Smooth muscle cell (in vitro differentiated cells): ENCODE results near the gene IRF2. TPM values are rescaled to one million over a fixed set of nuclear protein-coding genes. Genes with fewer than 3 reads are reported as not detected.
A peak's percentile ranks its signal among the peaks of the same experiment; 100 is the strongest.

Experiments used
- DNase-seq: peaks from one replicate; lab custom pipeline; 2025; ENCODE audit not compliant: unreplicated experiment; lab: John Stamatoyannopoulos, UW
- H2AFZ ChIP-seq: fragments of 200-600 bp; sonication (generic); 2 replicates; pipeline ENCODE4 v1.6.0; 2016; ENCODE audit warnings: antibody characterized with exemption, low read depth, mild to moderate bottlenecking
- H3F3A ChIP-seq: fragments of 200-600 bp; sonication (generic); 2 replicates; pipeline ENCODE4 v1.6.0; 2017; ENCODE audit warnings: antibody characterized with exemption, low read depth
- H3K27ac ChIP-seq: fragments of 200-600 bp; sonication (generic); 2 replicates; pipeline ENCODE4 v1.5.1; 2016; ENCODE audit warnings: low read depth, mild to moderate bottlenecking
- H3K27me3 ChIP-seq: fragments of 200-600 bp; sonication (generic); 2 replicates; pipeline ENCODE4 v1.6.1; 2016; ENCODE audit warnings: low read depth, mild to moderate bottlenecking
- H3K36me3 ChIP-seq: fragments of 200-600 bp; sonication (generic); 2 replicates; pipeline ENCODE4 v1.5.1; 2016; ENCODE audit warnings: low read depth
- H3K4me1 ChIP-seq: fragments of 200-600 bp; sonication (generic); 2 replicates; pipeline ENCODE4 v1.5.1; 2016; ENCODE audit warnings: low read depth
- H3K4me2 ChIP-seq: fragments of 200-600 bp; sonication (generic); 2 replicates; pipeline ENCODE4 v1.6.0; 2016; ENCODE audit warnings: mild to moderate bottlenecking
- H3K4me3 ChIP-seq: fragments of 200-600 bp; sonication (generic); 2 replicates; pipeline ENCODE4 v1.5.1; 2016; ENCODE audit warnings: mild to moderate bottlenecking
- H3K79me2 ChIP-seq: fragments of 200-600 bp; sonication (generic); 2 replicates; pipeline ENCODE4 v1.6.0; 2016; ENCODE audit warnings: low read depth, mild to moderate bottlenecking
- H3K9ac ChIP-seq: fragments of 200-600 bp; sonication (generic); 2 replicates; pipeline ENCODE4 v1.6.0; 2016; ENCODE audit warnings: low read depth
- H3K9me3 ChIP-seq: fragments of 200-600 bp; sonication (generic); replicated peaks from 2 replicates; pipeline ENCODE4 v1.5.1; 2016; ENCODE audit warnings: low read depth
- H4K20me1 ChIP-seq: fragments of 200-600 bp; sonication (generic); 2 replicates; pipeline ENCODE4 v1.6.0; 2016; ENCODE audit warnings: low read depth
- CTCF ChIP-seq: fragments of 200-600 bp; sonication (generic); IDR thresholded peaks from 2 replicates; pipeline ENCODE4 v1.5.1; 2017; ENCODE audit warnings: borderline replicate concordance, mild to moderate bottlenecking, antibody characterized with exemption; ENCODE audit not compliant: insufficient read depth, poor library complexity, severe bottlenecking
- WGBS: methylation state at CpG from one replicate; pipeline ENCODE4 v1.1.7; 2016; ENCODE audit warnings: low lambda C conversion rate; 5-methylcytosine and 5-hydroxymethylcytosine counted together
- polyA plus RNA-seq: library from polyadenylated mRNA; unstranded; fragments of >200 nt; fragmentation: Nextera tagmentation; extraction: Ambion mirVana; gene quantifications from 2 replicates; pipeline ENCODE4 v1.2.1, GENCODE V29; 2016
- total RNA-seq: library from RNA; depleted of rRNA; stranded (reverse); fragments of >200 nt; gene quantifications from 2 replicates; pipeline ENCODE4 v1.2.3, GENCODE V29; 2014

IRF2 gene
- total and polyA plus RNA-seq, 2 experiments from 2014 or later, result 10.2 to 21.6 TPM

- Histone ChIP-seq H3K9ac (peak overlapping the region; percentile 88), H3K36me3 (no peaks in the 10 kb centered on the region), H3K27me3 (no peaks in the 10 kb centered on the region), H3F3A (peaks cover 9% of the 10 kb centered on the region), H3K27ac (peak overlapping the region; percentile 92), H3K9me3 (no peaks in the 10 kb centered on the region), H3K4me2 (peak overlapping the region; percentile 98), H3K4me3 (peak overlapping the region; percentile 95), H3K79me2 (peaks cover 27% of the 10 kb centered on the region), H2AFZ (peak overlapping the region; percentile 78), H3K4me1 (peaks cover 6% of the 10 kb centered on the region), H4K20me1 (peaks cover 14% of the 10 kb centered on the region)
- DNase-seq, result no peak
- no peak for TF ChIP-seq CTCF
- WGBS, result 69% methylated on average over 6 of the region's 6 CpGs
These were observed 1.1 kb upstream of the IRF2 start for GRCh38 chr4:184475498-184475897.

GRCh38 chr4:184475096-184475461, 729 bp upstream of the IRF2 start:
- peaks cover 6% of the 10 kb centered on the region for H3K4me1 ChIP-seq
- 1% methylated on average over 17 of the region's 17 CpGs for WGBS
- H3F3A ChIP-seq, result peaks cover 9% of the 10 kb centered on the region
- peaks cover 31% of the 10 kb centered on the region for H3K79me2 ChIP-seq
- peak overlapping the region; percentile 92 for H3K27ac ChIP-seq
- H4K20me1 ChIP-seq, result peaks cover 18% of the 10 kb centered on the region
- H3K4me2 ChIP-seq, result peak overlapping the region; percentile 98
- no peaks in the 10 kb centered on the region for H3K9me3 ChIP-seq
- DNase-seq, result no peak
- peak overlapping the region; percentile 78 for H2AFZ ChIP-seq
- H3K36me3 ChIP-seq, result no peaks in the 10 kb centered on the region
- TF ChIP-seq CTCF, result no peak
- peak overlapping the region; percentile 95 for H3K4me3 ChIP-seq
- H3K27me3 ChIP-seq, result no peaks in the 10 kb centered on the region
- peak overlapping the region; percentile 88 for H3K9ac ChIP-seq

GRCh38 chr4:184473499-184474262, 669 bp downstream of the IRF2 start:
- peaks cover 9% of the 10 kb centered on the region for H3F3A ChIP-seq
- TF ChIP-seq CTCF, result no peak
- H2AFZ ChIP-seq, result peak overlapping the region; percentile 96
- H3K27ac ChIP-seq, result peak overlapping the region; percentile 92
- H3K36me3 ChIP-seq, result no peaks in the 10 kb centered on the region
- under 1% methylated on average over 20 of the region's 65 CpGs for WGBS
- peak overlapping the region; percentile 95 for H3K4me3 ChIP-seq
- DNase-seq, result no peak
- H3K4me1 ChIP-seq, result peaks cover 6% of the 10 kb centered on the region
- H4K20me1 ChIP-seq, result peaks cover 32% of the 10 kb centered on the region
- H3K9me3 ChIP-seq, result no peaks in the 10 kb centered on the region
- H3K79me2 ChIP-seq, result peaks cover 45% of the 10 kb centered on the region
- H3K9ac ChIP-seq, result peak overlapping the region; percentile 88
- H3K27me3 ChIP-seq, result no peaks in the 10 kb centered on the region
- H3K4me2 ChIP-seq, result peak overlapping the region; percentile 98
